Occipital lobe (tissue), 2 donors: ENCODE data around the gene NDUFAF2. TPM values are rescaled to one million over a fixed set of nuclear protein-coding genes. Genes with fewer than 3 reads are reported as not detected.
A peak's percentile ranks its signal among the peaks of the same experiment; 100 is the strongest.
"Not testable (repeated sequence)": the region's sequence is repeated elsewhere in the genome, so short reads cannot be mapped to it uniquely, and the experiment has no call there.

ENCODE experiments used
- DNase-seq: peaks from one replicate; lab custom pipeline; 2025; lab: John Stamatoyannopoulos, UW
- total RNA-seq: library from RNA; depleted of rRNA; stranded (reverse); fragments of >200 nt; gene quantifications from one replicate; pipeline ENCODE4 v1.2.3, GENCODE V29; 2014

The NDUFAF2 gene, protein sequence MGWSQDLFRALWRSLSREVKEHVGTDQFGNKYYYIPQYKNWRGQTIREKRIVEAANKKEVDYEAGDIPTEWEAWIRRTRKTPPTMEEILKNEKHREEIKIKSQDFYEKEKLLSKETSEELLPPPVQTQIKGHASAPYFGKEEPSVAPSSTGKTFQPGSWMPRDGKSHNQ
- 24.0 TPM for total RNA-seq

GRCh38 chr5:60944904-60945812 lies at the start of gene NDUFAF2, which contains the start of gene ERCC8:
Gene NDUFAF2 (plus strand): TSS chr5:60945205. CDS start chr5:60945256, 51 bp downstream.
Gene ERCC8 (minus strand): TSS chr5:60945070. CDS start chr5:60945008, 62 bp downstream.
- peak; percentile 92 for DNase-seq

- DNase-seq, result no peak
Observed at GRCh38 chr5:60896991-60897390, 48.0 kb upstream of the NDUFAF2 start.

- no peak for DNase-seq
Observed at GRCh38 chr5:60903356-60903755, 41.6 kb upstream of the NDUFAF2 start.

GRCh38 chr5:60916646-60917045 lies 28.4 kb upstream of the NDUFAF2 start:
- no peak for DNase-seq

DNA sequence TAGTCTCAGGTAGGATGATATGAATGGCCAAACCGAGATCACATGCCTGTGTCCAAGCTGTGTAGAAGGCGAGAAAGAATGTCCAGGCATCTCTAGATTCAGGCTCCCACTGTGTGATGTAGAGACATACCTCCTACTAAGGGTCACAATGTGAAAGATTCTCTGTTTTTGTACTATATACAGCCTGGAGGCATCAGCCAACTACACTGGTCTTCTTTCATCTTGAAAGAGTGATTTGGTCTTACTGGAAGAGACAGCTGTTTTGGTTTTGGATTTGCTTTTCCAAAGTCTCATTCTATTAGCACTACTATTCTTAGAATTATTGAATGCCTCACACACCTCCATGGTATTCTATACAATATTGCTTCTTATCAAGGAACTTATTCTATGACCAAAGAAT lies 26.5 kb upstream of the NDUFAF2 start:
- no peak for DNase-seq

- no peak for DNase-seq
Observed at GRCh38 chr5:60927450-60927849, 17.6 kb upstream of the NDUFAF2 start.

DNA sequence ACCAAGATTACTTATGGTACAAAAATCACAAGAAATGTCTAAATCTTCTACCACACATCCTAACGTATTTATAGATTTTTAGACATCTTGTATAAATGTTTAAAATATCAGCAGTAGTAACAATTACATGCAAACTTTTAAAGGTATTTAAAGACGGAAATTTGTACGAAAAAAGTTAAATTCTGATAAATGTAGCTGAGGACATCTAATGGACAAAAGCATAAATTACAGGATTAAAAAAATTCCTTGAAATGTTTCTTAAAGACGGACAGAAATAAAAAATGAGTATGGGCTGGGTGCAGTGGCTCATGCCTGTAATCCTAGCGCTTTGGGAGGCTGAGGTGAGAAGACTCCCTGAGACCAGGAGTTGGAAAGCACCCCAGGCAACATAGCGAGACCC lies 16.0 kb upstream of the NDUFAF2 start:
- no peak for DNase-seq

- no peak for DNase-seq
Observed at GRCh38 chr5:60943624-60944023, 1.4 kb upstream of the NDUFAF2 start.

GRCh38 chr5:60945813-60946187 lies 795 bp downstream of the NDUFAF2 start:
- peak; percentile 31 for DNase-seq

- DNase-seq, result no peak
Observed at GRCh38 chr5:60948738-60949137, 3.7 kb downstream of the NDUFAF2 start.

GRCh38 chr5:60955239-60955638 lies 10.2 kb downstream of the NDUFAF2 start:
- no peak for DNase-seq

GRCh38 chr5:60958088-60958487 lies 13.1 kb downstream of the NDUFAF2 start:
- DNase-seq, result no peak

DNA sequence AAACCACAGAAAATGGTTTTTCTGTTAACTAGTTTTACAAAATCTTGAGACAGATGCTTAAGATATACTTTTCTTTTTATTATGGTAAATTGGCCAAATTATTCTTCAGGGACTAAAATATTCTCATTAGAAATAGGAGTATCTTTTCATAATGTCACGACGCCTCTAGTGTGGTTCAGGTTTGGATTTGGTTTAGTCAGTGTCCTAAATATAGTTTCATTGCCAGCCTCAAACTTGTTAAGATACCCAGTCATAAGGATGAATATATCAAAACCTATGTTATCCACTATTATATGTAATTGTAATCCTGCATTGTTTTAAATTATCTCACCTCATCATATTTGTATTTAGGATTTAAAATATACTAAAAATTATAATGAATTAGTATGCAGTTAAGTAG lies 13.7 kb downstream of the NDUFAF2 start:
- no peak for DNase-seq

- no peak for DNase-seq
Observed at GRCh38 chr5:60959156-60959555, 14.2 kb downstream of the NDUFAF2 start.

DNA sequence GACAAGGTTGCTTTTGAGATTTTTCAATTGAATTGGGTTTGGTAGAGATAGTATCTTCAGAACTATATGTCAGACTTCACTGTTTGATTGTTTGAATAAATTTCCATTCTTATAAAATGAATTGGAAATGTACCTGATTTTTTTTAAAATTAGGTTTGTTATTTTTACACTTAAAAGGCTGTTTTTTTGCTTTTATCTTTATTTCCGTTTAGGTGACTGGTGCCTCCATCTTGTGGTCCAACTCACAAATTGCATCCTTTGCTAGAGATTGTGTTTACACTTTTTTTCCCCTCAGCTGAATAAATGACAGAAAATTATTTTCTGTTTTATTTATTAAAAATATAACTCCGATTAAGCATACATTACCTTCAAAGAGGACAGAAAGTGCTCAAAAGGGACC lies 15.6 kb downstream of the NDUFAF2 start:
- DNase-seq, result no peak

DNA sequence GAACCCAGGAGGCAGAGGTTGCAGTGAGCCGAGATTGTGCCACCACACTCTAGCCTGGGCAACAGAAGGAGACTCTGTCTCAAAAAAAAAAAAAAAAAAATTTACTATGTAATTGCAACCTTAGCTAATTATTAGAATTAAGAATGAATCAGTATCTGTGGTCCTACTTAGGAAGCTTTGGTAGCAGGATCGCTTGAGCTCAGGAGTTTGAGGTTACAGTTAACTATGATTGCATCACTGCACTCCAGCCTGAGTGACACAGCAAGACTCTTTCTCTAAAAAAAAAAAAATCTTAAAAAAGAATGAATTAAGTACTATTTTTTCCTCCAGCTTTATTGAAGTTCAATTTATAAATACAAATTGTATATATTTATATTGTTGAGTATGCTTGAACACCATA lies 16.7 kb downstream of the NDUFAF2 start:
- DNase-seq, result no peak

GRCh38 chr5:60972231-60972630 lies 27.2 kb downstream of the NDUFAF2 start:
- DNase-seq, result no peak

DNA sequence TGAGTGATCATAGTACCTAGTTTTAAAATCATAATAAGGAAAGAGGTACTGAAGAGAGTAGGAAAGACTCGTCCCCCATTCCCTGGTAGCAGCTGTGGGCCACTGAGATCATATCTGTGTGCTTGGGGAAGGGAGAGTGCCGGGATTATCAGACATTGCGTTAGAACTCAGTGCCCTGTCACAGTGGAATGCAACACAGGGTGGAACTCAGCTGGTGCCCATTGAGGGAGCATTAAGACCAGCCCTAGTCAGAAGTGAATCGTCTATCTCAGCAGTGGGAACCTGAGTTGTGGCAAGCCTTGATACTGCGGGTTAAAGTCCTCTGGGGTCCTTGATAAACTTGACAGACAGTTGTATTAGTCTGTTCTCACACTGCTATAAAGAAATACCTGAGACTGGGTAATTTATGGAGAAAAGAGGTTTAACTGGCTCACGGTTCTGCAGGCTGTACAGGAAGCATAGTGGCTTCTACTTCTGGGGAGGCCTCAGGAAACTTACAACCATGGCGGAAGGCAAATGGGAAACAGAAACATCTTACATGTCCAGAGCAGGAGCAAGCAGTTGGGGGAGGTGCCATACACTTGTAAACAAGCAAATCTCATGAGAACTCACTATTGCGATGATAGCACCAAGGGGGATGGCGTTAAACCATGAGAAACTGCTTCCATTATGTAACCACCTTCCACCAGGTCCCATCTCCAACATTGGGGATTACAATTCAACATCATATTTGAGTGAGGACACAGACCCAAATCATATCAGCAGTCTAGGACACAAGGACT lies 33.1 kb downstream of the NDUFAF2 start:
- no peak for DNase-seq

DNA sequence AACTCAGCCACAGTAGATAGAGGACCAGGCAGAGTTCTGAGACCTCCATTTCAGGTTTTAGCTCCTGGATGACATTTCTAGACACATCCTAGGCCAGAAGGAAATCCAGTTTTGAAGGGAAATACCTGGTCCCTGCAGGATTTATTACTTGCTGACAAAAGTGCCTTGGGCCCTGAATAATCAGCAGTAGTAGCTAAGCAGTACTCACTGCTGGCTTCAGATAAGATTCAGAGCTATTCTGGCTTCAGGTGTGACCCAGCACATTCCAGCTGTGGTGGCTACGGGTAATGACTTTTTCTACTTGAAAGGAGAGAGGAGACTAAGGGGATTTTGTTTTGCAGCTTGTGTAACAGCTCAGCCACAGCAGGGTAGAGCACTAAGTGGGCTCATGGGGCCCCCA lies 34.0 kb downstream of the NDUFAF2 start:
- DNase-seq, result no peak

- no peak for DNase-seq
Observed at GRCh38 chr5:60980511-60980910, 35.5 kb downstream of the NDUFAF2 start.

GRCh38 chr5:60982127-60982526 lies 37.1 kb downstream of the NDUFAF2 start:
- DNase-seq, result not testable (repeated sequence)

GRCh38 chr5:60989790-60990189 lies 44.8 kb downstream of the NDUFAF2 start:
- no peak for DNase-seq
